ENCODE data around the gene KCNMA1.
"Not testable (repeated sequence)": the region's sequence is repeated elsewhere in the genome, so short reads cannot be mapped to it uniquely, and the experiment has no call there.

KCNMA1 gene

DNA sequence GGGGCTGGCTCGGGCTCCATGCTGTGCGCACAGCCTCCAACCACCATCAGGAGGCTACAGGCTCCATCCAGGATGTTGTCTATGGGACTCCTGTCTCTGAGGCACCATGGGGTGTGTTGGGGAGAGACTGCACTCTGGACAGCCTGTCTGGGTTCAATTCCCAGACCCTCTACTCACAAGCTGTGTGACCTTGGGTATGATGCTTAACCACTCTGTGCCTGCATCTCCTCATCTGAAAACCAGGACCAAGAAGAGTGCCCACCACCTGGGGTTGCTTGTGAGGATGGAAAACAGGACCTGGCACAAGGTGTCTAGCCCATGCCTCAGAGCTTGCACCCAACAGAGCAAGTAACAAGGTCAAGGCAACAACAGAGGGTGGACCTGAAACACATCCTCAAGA is 109.8 kb downstream of the KCNMA1 start:
- no peak for DNase-seq

GRCh38 chr10:77526868-77527617 is 110.6 kb downstream of the KCNMA1 start:
- peak; percentile 69 for DNase-seq

DNA sequence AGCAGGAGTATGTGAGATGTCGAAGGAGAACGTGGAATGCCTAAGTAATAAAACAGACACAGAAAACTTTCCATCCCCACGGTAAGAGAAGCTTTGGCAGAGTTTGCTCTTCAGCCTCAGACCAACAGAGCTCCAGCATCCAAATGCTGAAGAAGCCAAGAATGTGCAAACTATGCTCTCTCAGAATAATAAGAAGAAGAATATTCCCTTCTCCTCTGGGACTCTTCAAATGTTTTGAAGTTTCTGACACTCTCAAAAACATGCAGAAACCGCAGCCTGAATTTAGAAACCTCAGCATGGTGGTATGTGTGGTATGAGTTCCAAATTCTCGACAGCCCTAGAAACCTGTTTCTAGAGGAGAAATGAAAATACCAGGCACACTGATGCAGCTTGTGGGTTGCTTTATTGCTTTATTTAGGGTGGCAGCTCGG is 113.3 kb downstream of the KCNMA1 start:
- DNase-seq: peak; percentile 99

GRCh38 chr10:77522268-77522809 is 115.3 kb downstream of the KCNMA1 start:
- DNase-seq: no peak

DNA sequence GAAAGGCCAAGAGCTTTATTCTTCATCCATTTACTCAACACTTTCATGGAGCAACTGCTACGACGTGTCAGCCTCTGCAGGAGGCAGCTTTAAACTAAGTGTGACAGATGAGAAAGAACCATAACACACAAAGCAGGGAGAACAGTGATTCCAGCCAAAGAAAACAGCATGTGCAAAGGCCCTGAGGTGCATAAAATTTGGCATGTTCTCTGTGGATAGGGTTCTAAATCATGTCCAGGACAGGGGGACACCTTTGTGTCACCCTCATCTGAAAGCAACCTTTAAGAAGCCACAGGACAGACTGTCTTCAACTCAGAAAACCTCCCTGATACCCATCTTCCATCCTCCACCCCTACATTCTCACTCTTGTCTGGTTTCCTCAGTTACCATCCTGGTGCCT is 116.6 kb downstream of the KCNMA1 start:
- DNase-seq: no peak

GRCh38 chr10:77520290-77520689 is 117.3 kb downstream of the KCNMA1 start:
- no peak for DNase-seq

DNA sequence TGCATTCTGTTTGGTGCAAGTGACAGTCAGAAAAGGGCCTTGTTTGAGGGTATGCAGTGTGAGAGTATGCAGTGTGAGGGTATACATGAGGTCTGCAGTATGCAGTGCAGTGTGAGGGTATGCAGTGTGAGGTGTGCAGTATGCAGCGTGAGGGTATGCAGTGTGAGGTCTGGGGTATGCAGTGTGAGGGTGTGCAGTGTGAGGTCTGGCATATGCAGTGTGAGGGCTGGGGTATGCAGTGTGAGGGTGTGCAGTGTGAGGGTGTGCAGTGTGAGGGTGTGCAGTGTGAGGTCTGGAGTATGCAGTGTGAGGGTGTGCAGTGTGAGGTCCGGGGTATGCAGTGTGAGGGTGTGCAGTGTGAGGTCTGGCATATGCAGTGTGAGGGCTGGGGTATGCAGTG is 117.8 kb downstream of the KCNMA1 start:
- not testable (repeated sequence) for DNase-seq

DNA sequence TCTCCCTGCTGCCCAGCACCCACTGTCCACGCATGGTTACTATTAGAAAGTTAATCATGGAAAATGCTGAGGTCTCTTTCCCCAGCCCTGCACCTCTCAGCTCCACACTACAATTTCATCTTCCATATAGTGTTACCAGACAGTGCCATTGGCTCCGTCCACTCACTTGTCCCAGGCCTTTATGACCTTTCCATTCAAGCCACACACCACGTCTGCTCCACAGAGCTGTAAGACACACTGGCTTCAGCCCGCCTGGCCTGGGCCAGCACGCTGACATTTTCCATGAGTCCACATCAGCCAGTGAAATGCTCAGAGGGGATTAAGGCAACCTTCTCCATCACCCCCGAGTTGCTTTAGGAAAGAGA is 118.7 kb downstream of the KCNMA1 start:
- DNase-seq: no peak

- DNase-seq: no peak
Observed at GRCh38 chr10:77518241-77518909, 119.2 kb downstream of the KCNMA1 start.

DNA sequence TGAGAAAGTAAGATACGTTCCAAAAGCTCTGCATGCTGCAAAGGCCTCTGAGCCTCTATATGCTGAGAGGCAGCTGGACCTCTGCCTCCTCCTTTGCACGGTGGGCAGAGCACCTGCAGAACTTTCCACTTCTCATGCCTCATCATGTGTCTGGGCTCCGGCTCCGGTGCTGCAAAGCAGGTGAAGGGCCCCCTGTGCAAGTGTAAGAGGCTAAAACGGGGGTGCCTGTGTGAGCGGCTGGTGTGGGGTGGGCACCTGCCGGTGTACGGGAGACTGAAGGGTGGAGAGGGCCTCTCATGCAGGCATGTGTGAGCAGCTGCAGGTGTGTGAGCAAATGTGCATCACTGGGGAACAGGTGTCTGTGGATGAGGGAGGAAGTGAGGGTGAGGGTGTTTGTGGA is 121.0 kb downstream of the KCNMA1 start:
- DNase-seq: no peak

GRCh38 chr10:77514870-77515269 is 122.7 kb downstream of the KCNMA1 start:
- DNase-seq: no peak

DNA sequence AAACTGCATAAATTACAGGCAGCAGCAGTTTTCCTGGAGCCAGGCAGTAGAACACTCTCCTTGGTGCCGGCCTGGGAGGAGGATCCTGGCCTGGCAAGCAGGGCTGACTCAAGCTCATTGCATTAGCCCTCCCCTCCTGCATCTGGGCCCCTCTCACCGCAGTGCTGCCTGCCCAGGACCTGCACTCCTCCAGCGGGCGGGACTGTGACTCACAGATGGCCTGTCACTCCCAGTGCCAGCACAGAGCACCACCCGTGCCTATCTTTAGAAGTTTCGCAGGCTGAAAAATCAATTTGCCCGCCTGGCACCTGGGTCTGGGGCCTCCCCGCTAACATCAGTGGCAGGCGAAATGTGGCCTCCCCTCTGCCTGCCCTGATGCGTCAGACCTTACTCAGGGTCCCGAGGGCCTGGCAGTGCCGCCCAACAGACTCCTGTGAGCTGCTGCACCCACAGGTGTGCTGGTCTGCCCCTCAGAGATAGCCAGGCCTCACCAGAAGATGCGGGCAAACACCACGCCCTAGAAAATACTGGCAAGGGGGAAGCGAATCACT is 123.8 kb downstream of the KCNMA1 start:
- DNase-seq: peak; percentile 89

- no peak for DNase-seq
Observed at GRCh38 chr10:77513220-77513619, 124.4 kb downstream of the KCNMA1 start.

GRCh38 chr10:77512219-77512578 is 125.4 kb downstream of the KCNMA1 start:
- no peak for DNase-seq

DNA sequence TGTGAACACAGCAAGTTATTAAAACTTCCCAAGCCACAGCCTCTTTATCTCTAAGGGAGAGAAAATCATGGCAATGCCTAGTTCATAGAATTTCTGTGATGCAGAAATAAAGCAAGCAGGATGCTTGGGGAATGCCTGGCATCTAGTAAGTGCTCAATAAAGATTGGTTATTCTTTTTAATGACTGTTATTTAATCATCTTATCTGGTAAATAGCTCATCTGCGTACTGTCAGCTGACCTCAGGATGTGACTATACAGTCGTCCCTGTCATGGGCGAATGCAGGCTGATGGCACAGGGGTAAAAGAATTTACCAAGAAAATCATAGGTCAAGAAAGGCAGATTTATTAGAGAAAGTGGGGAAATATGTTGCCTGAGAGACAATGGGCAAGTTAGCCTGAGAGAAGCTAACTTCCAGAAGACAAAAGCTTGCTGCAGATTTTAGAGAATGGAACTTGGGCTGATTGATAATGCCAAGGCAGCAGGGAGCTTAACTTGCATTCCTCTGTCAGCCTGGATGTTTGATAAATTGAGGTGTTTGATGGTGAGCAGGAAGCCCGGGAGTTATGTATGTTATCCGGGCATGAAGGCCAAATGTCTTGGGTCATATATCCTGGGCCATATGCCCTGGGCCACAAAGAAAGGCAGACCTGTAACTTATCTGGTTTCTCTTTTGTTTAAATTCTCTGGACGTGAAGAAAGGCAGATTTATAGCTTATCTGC is 126.0 kb downstream of the KCNMA1 start:
- no peak for DNase-seq

- no peak for DNase-seq
Observed at GRCh38 chr10:77510695-77511094, 126.9 kb downstream of the KCNMA1 start.

GRCh38 chr10:77510294-77510693 is 127.3 kb downstream of the KCNMA1 start:
- no peak for DNase-seq

GRCh38 chr10:77509391-77509790 is 128.2 kb downstream of the KCNMA1 start:
- DNase-seq: no peak

DNA sequence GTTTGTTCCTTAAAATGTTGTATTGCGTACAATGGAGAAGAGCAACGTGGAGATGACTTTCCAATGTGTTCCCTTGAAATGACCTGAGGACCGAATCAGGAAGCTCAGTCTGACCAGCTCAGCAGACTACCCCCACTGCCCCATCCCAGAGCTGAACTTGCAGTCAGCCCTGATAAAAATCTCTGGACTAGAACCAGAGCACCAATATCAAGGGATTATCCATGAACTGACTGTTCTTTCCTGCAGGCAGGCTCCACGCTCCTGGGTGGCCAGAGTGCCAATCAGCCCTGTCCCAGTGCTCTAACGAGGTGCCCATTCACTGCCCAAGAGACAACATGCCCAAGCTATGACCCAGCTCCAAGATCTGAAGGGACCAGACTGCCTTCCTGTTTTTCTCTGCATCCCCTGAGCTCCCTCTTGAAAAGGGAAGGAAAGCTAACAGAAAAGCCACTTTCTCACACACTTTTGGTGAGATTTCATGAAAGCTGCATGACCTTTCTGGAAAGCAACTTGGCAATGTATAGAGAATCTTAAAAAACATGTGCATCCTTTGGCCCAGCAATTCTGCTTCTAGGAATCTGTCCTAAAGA is 130.2 kb downstream of the KCNMA1 start:
- no peak for DNase-seq

DNA sequence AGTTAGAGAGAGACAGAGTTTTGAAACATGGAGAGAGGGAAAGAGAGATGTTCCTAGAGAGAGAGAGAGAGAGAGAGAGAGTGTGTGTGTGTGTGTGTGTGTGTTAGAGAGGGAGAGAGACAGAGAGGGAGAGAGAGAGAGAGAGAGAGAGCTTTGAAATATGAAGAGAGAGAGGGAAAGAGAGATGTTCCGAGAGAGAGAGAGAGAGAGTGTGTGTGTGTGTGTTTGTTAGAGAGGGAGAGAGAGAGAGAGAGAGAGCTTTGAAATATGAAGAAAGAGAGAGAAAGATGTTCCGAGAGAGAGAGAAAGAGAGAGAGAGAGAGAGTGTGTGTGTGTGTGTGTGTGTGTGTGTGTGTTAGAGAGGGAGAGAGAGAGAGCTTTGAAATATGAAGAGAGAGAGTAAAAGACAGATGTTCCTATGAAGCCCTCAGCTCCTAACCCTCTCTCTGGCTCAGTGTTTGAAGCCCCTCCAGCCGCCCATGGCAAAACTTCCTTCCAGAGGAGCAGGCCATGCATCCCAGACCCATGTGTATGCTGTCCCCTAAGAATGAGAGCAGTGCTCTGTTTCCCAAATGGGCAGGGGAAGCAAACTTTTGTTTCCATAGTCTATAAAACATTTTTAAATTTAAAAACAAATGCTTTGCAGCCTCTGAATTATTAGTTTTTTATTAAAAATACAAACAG is 130.9 kb downstream of the KCNMA1 start:
- peak; percentile 67 for DNase-seq

- peak; percentile 97 for DNase-seq
Observed at GRCh38 chr10:77505431-77506334, 131.9 kb downstream of the KCNMA1 start.
